Neural progenitor cell (in vitro differentiated cells): ENCODE data around the gene KLRK1. TPM values are rescaled to one million over a fixed set of nuclear protein-coding genes. Genes with fewer than 3 reads are reported as not detected.

ENCODE experiments used
- DNase-seq: peaks from one replicate; pipeline ENCODE4 v3.0.0-alpha.2; 2016; ENCODE audit warnings: low spot score
- H2AFZ ChIP-seq: fragments of 200-600 bp; sonication (generic); replicated peaks from 2 replicates; pipeline ENCODE4 v1.6.1; 2016; ENCODE audit warnings: antibody characterized with exemption
- H3F3A ChIP-seq: fragments of 200-600 bp; sonication (generic); 2 replicates; pipeline ENCODE4 v1.6.1; 2016; ENCODE audit warnings: antibody characterized with exemption, low read depth
- H3K27ac ChIP-seq: fragments of 200-600 bp; sonication (generic); 2 replicates; pipeline ENCODE4 v1.5.1; 2016; ENCODE audit warnings: mild to moderate bottlenecking
- H3K27me3 ChIP-seq: fragments of 200-600 bp; sonication (generic); 2 replicates; pipeline ENCODE4 v1.6.1; 2016; ENCODE audit warnings: mild to moderate bottlenecking, moderate library complexity
- H3K36me3 ChIP-seq: fragments of 200-600 bp; sonication (generic); 2 replicates; pipeline ENCODE4 v1.5.1; 2016
- H3K4me1 ChIP-seq: fragments of 200-600 bp; sonication (generic); 2 replicates; pipeline ENCODE4 v1.6.1; 2016; ENCODE audit warnings: mixed run types
- H3K4me2 ChIP-seq: fragments of 200-600 bp; sonication (generic); 2 replicates; pipeline ENCODE4 v1.6.1; 2016
- H3K4me3 ChIP-seq: fragments of 200-600 bp; sonication (generic); 2 replicates; pipeline ENCODE4 v1.5.1; 2016
- H3K79me2 ChIP-seq: fragments of 200-600 bp; sonication (generic); 2 replicates; pipeline ENCODE4 v1.6.1; 2016; ENCODE audit warnings: low read depth
- H3K9ac ChIP-seq: fragments of 200-600 bp; sonication (generic); 2 replicates; pipeline ENCODE4 v1.6.1; 2016
- H3K9me3 ChIP-seq: fragments of 200-600 bp; sonication (generic); 2 replicates; pipeline ENCODE4 v1.5.1; 2016; ENCODE audit warnings: low read depth
- H4K20me1 ChIP-seq: fragments of 200-600 bp; sonication (generic); 2 replicates; pipeline ENCODE4 v1.6.1; 2016; ENCODE audit warnings: low read depth
- H3K27ac Mint-ChIP-seq: 3 replicates; pipeline ENCODE4 v1.8.0; 2021; ENCODE audit warnings: mixed read lengths
- H3K27me3 Mint-ChIP-seq: 2 replicates; pipeline ENCODE4 v1.8.0; 2022; ENCODE audit warnings: low read depth, mild to moderate bottlenecking, inconsistent platforms, moderate library complexity, mixed read lengths; ENCODE audit not compliant: insufficient read depth
- H3K36me3 Mint-ChIP-seq: 3 replicates; pipeline ENCODE4 v1.8.0; 2021; ENCODE audit warnings: mixed read lengths
- H3K4me1 Mint-ChIP-seq: 3 replicates; pipeline ENCODE4 v1.8.0; 2021; ENCODE audit warnings: mixed read lengths
- H3K4me3 Mint-ChIP-seq: 3 replicates; pipeline ENCODE4 v1.8.0; 2021; ENCODE audit warnings: mild to moderate bottlenecking, moderate library complexity, mixed read lengths
- H3K9me3 Mint-ChIP-seq: 3 replicates; pipeline ENCODE4 v1.8.0; 2020; ENCODE audit warnings: mixed read lengths
- EZH2 ChIP-seq: fragments of 200-600 bp; sonication (generic); IDR thresholded peaks from 2 replicates; pipeline ENCODE4 v1.6.1; 2017; ENCODE audit warnings: antibody characterized with exemption, mild to moderate bottlenecking, moderate library complexity
- EZH2phosphoT487 ChIP-seq: fragments of 200-600 bp; sonication (generic); IDR thresholded peaks from 2 replicates; pipeline ENCODE4 v1.6.1; 2017; ENCODE audit warnings: antibody characterized with exemption
- total RNA-seq: library from RNA; depleted of rRNA; stranded (reverse); fragments of >200 nt; gene quantifications from 2 replicates; pipeline ENCODE4 v1.2.3, GENCODE V29; 2015; ENCODE audit warnings: low replicate concordance
- TF ChIP-seq, protein P1 (sequence below): fragments of 200-600 bp; sonication (generic); IDR thresholded peaks from 2 replicates; pipeline ENCODE4 v1.5.1; 2017; ENCODE audit warnings: antibody characterized with exemption, mild to moderate bottlenecking

The KLRK1 gene
- total RNA-seq, 1 donor from 2014 or later = not detected

DNA sequence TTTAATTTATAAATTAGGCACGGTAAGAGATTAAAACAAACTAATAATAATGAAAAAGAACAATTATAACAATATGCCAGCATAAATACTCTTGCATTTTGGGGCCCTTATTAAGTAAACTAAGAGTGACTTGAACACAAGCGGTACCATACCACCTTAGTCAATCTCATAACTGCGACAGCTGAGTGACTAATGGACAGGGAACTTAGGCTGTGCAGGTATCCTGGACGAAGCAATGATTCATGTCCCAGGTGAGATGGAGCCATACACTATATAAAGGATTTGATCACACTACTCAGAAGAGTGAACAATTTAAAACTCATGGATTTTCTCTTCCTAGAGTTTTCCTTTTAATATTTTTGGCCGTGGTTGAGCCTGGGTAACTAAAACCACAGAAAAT lies 15.5 kb upstream of the KLRK1 start:
- no peaks in the 10 kb centered on the region for H3K36me3 Mint-ChIP-seq
- Histone ChIP-seq H3F3A (no peaks in the 10 kb centered on the region), H3K36me3 (no peaks in the 10 kb centered on the region), H3K9me3 (no peaks in the 10 kb centered on the region), H3K79me2 (no peaks in the 10 kb centered on the region), H4K20me1 (no peaks in the 10 kb centered on the region), H3K4me1 (no peaks in the 10 kb centered on the region), H3K4me2 (no peak overlapping the region), H3K27me3 (no peaks in the 10 kb centered on the region), H3K9ac (no peak overlapping the region), H3K4me3 (no peak overlapping the region), H3K27ac (no peak overlapping the region), H2AFZ (no peak overlapping the region)
- TF ChIP-seq EZH2 (no peak), EZH2phosphoT487 (no peak)
- TF ChIP-seq, protein P1, sequence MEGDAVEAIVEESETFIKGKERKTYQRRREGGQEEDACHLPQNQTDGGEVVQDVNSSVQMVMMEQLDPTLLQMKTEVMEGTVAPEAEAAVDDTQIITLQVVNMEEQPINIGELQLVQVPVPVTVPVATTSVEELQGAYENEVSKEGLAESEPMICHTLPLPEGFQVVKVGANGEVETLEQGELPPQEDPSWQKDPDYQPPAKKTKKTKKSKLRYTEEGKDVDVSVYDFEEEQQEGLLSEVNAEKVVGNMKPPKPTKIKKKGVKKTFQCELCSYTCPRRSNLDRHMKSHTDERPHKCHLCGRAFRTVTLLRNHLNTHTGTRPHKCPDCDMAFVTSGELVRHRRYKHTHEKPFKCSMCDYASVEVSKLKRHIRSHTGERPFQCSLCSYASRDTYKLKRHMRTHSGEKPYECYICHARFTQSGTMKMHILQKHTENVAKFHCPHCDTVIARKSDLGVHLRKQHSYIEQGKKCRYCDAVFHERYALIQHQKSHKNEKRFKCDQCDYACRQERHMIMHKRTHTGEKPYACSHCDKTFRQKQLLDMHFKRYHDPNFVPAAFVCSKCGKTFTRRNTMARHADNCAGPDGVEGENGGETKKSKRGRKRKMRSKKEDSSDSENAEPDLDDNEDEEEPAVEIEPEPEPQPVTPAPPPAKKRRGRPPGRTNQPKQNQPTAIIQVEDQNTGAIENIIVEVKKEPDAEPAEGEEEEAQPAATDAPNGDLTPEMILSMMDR = no peak
- no peaks in the 10 kb centered on the region for H3K4me1 Mint-ChIP-seq
- H3K9me3 Mint-ChIP-seq = no peaks in the 10 kb centered on the region
- no peak overlapping the region for H3K27ac Mint-ChIP-seq
- no peak for DNase-seq
- H3K27me3 Mint-ChIP-seq = no peaks in the 10 kb centered on the region
- no peak overlapping the region for H3K4me3 Mint-ChIP-seq

DNA sequence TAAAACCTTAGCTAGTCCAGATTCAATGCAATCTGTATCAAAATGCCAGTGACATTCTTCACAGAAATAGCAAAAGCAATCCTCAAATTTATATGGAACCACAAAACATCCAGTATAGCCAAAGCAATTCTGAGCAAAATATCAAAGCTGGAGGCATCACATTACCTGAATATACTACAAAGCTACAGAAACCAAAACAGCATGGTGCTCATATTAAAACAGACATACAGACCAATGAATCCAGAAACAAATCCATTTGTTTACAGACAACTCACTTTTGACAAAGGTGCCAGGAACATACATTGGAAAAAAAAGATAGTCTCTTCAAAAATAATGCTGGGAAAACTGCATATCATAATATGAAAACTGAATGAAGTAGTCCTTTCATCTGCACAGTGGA lies 15.0 kb upstream of the KLRK1 start:
- H3K27me3 Mint-ChIP-seq = no peaks in the 10 kb centered on the region
- H3K27me3 ChIP-seq = no peaks in the 10 kb centered on the region
- no peaks in the 10 kb centered on the region for H3K36me3 Mint-ChIP-seq
- no peak overlapping the region for H3K27ac ChIP-seq
- DNase-seq = no peak
- no peak overlapping the region for H3K4me3 Mint-ChIP-seq
- no peaks in the 10 kb centered on the region for H3K4me1 ChIP-seq
- TF ChIP-seq EZH2phosphoT487 (no peak), EZH2 (no peak)
- TF ChIP-seq, protein P1 = no peak
- no peak overlapping the region for H3K4me2 ChIP-seq
- no peaks in the 10 kb centered on the region for H3K9me3 Mint-ChIP-seq
- H4K20me1 ChIP-seq = no peaks in the 10 kb centered on the region
- H3K4me3 ChIP-seq = no peak overlapping the region
- no peaks in the 10 kb centered on the region for H3K9me3 ChIP-seq
- no peak overlapping the region for H3K27ac Mint-ChIP-seq
- H3F3A ChIP-seq = no peaks in the 10 kb centered on the region
- H2AFZ ChIP-seq = no peak overlapping the region
- no peak overlapping the region for H3K9ac ChIP-seq
- no peaks in the 10 kb centered on the region for H3K36me3 ChIP-seq
- H3K79me2 ChIP-seq = no peaks in the 10 kb centered on the region
- H3K4me1 Mint-ChIP-seq = no peaks in the 10 kb centered on the region

DNA sequence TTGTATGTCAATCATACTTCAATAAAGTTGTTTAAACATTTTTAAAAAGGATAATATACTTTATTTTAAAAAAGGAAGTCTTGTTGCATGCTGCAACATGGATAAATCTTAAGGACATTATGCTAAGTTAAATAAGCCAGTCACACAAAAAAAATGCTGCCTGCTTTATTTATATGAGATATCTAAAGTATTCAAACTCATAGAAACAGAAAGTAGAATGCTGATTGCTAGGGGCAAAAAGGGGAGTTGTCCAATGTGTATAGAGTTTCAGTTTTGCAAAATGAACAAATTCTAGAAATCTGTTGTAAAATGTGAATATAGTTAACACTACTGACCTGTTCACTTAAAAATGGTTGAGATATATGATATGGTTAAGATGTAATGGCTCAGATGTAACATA lies 11.0 kb upstream of the KLRK1 start:
- Histone ChIP-seq H3K27ac (no peak overlapping the region), H3K27me3 (no peaks in the 10 kb centered on the region), H3K4me3 (no peak overlapping the region), H3K9me3 (no peaks in the 10 kb centered on the region), H4K20me1 (no peaks in the 10 kb centered on the region), H2AFZ (no peak overlapping the region), H3K36me3 (no peaks in the 10 kb centered on the region), H3K4me1 (no peaks in the 10 kb centered on the region), H3F3A (no peaks in the 10 kb centered on the region), H3K79me2 (no peaks in the 10 kb centered on the region), H3K4me2 (no peak overlapping the region), H3K9ac (no peak overlapping the region)
- H3K4me1 Mint-ChIP-seq = no peaks in the 10 kb centered on the region
- no peaks in the 10 kb centered on the region for H3K36me3 Mint-ChIP-seq
- DNase-seq = no peak
- H3K27ac Mint-ChIP-seq = no peak overlapping the region
- H3K4me3 Mint-ChIP-seq = no peak overlapping the region
- TF ChIP-seq EZH2phosphoT487 (no peak), EZH2 (no peak)
- TF ChIP-seq, protein P1 = no peak
- H3K27me3 Mint-ChIP-seq = no peaks in the 10 kb centered on the region
- no peaks in the 10 kb centered on the region for H3K9me3 Mint-ChIP-seq

DNA sequence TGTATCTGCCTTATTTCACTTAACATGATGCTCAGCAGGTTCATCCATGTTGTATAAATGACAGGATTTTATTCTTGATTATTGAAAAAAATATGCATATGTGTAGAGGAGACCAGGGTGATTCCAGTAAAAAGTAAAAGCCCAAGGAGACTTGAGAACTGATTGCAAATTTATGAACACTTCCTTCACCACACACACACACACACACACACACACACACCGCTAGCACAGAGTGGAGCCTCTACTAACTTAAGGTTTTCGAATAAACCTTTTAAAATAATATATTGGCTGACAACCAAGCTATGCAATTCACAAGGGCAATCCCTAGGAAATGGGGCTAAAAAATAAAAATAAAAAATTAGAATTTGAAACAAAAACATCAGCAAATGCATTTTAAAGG lies 8.3 kb upstream of the KLRK1 start:
- TF ChIP-seq, protein P1 = no peak
- no peak for TF ChIP-seq EZH2phosphoT487
- Histone ChIP-seq H3K79me2 (no peaks in the 10 kb centered on the region), H3K4me3 (no peak overlapping the region), H3K27ac (no peak overlapping the region), H3K4me2 (no peak overlapping the region), H3K36me3 (no peaks in the 10 kb centered on the region), H3K27me3 (no peaks in the 10 kb centered on the region), H3F3A (no peaks in the 10 kb centered on the region), H3K4me1 (no peaks in the 10 kb centered on the region), H2AFZ (no peak overlapping the region), H3K9ac (no peak overlapping the region), H3K9me3 (no peaks in the 10 kb centered on the region), H4K20me1 (no peaks in the 10 kb centered on the region)
- Mint-ChIP-seq H3K4me1 (no peaks in the 10 kb centered on the region), H3K36me3 (no peaks in the 10 kb centered on the region), H3K27me3 (no peaks in the 10 kb centered on the region), H3K27ac (no peak overlapping the region), H3K4me3 (no peak overlapping the region), H3K9me3 (no peaks in the 10 kb centered on the region)
- DNase-seq = no peak
